Calu3 (cell line): ENCODE results near the gene ZNF217. TPM values are rescaled to one million over a fixed set of nuclear protein-coding genes. Genes with fewer than 3 reads are reported as not detected.
"Not testable (repeated sequence)": the region's sequence is repeated elsewhere in the genome, so short reads cannot be mapped to it uniquely, and the experiment has no call there.

Source experiments
- BruUV-seq: library from RNA; stranded (reverse); fragments of 400-500 nt; replicated peaks from 2 replicates; lab custom pipeline; 2021; lab: Mats Ljungman, UMichigan
- CTCF ChIA-PET: fragments of 300-600 bp; sonication (Branson Sonifier 250); formaldehyde crosslinking; loops from one replicate; lab custom pipeline; 2022; ENCODE audit warnings: antibody characterized with exemption; lab: Charles Lee
- DNase-seq: peaks from one replicate; pipeline ENCODE4 v3.0.0; 2022
- H3K27ac Mint-ChIP-seq: one replicate; pipeline ENCODE4 v1.8.0; 2022; ENCODE audit warnings: mixed read lengths; ENCODE audit not compliant: unreplicated experiment
- H3K27me3 Mint-ChIP-seq: one replicate; pipeline ENCODE4 v1.8.0; 2022; ENCODE audit warnings: mixed read lengths; ENCODE audit not compliant: unreplicated experiment
- H3K36me3 Mint-ChIP-seq: one replicate; pipeline ENCODE4 v1.8.0; 2022; ENCODE audit warnings: mild to moderate bottlenecking, moderate library complexity, mixed read lengths; ENCODE audit not compliant: insufficient read depth, unreplicated experiment
- H3K4me1 Mint-ChIP-seq: one replicate; pipeline ENCODE4 v1.8.0; 2022; ENCODE audit warnings: mild to moderate bottlenecking, low read depth, mixed read lengths; ENCODE audit not compliant: unreplicated experiment
- H3K4me3 Mint-ChIP-seq: one replicate; pipeline ENCODE4 v1.8.0; 2022; ENCODE audit warnings: mild to moderate bottlenecking, low read depth, moderate library complexity, mixed read lengths; ENCODE audit not compliant: unreplicated experiment
- H3K9me3 Mint-ChIP-seq: one replicate; pipeline ENCODE4 v1.8.0; 2022; ENCODE audit warnings: low read depth, mixed read lengths; ENCODE audit not compliant: unreplicated experiment
- CTCF ChIP-seq: fragments of 200-600 bp; IDR thresholded peaks from one replicate; pipeline ENCODE4 v1.8.0; 2022; ENCODE audit warnings: antibody characterized with exemption; ENCODE audit not compliant: unreplicated experiment
- intact Hi-C: fragments of 100-400 bp; cut with micrococcal nuclease; formaldehyde crosslinking; loops from one replicate; pipeline ENCODE4 v1.10.0; 2022; ENCODE audit not compliant: unreplicated experiment
- total RNA-seq: library from RNA; stranded (reverse); gene quantifications from 2 replicates; pipeline ENCODE4 v1.2.3, GENCODE V29; 2022

ZNF217 gene
- total RNA-seq, 1 experiment from 2014 or later, result 87.3 TPM

GRCh38 chr20:53597030-53597482 lies 3.4 kb upstream of the ZNF217 start:
- CTCF ChIA-PET, result interaction anchor here (0.5 to 1.6 kb wide), 9 partner anchors 18 to 699 kb away, joined by 3 to 10 read pairs (median 4); no protein-coding TSS in a partner anchor
- no peaks in the 10 kb centered on the region for H3K9me3 Mint-ChIP-seq
- peaks cover 48% of the 10 kb centered on the region for H3K4me1 Mint-ChIP-seq
- peak overlapping the region; percentile 69 for H3K4me3 Mint-ChIP-seq
- DNase-seq, result no peak
- intact Hi-C loops, result loop anchor here (2.0 to 5.0 kb wide), 4 partner anchors 22 to 140 kb away; no protein-coding TSS in a partner anchor
- BruUV-seq, result TSS peak; percentile 67
- peak overlapping the region; percentile 78 for H3K27ac Mint-ChIP-seq
- H3K27me3 Mint-ChIP-seq, result no peaks in the 10 kb centered on the region
- no peak for TF ChIP-seq CTCF
- peaks cover 54% of the 10 kb centered on the region for H3K36me3 Mint-ChIP-seq

- not testable (repeated sequence) for BruUV-seq, H3K27me3 Mint-ChIP-seq, H3K9me3 Mint-ChIP-seq
- CTCF ChIA-PET, result interaction anchor here (0.5 to 1.6 kb wide), 10 partner anchors 17 to 700 kb away, joined by 3 to 10 read pairs (median 4); no protein-coding TSS in a partner anchor
- H3K36me3 Mint-ChIP-seq, result peaks cover 60% of the 10 kb centered on the region
- peaks cover 52% of the 10 kb centered on the region for H3K4me1 Mint-ChIP-seq
- peak overlapping the region; percentile 69 for H3K4me3 Mint-ChIP-seq
- DNase-seq, result peak; percentile 58
- peak overlapping the region; percentile 78 for H3K27ac Mint-ChIP-seq
- intact Hi-C loops, result loop anchor here (2.0 to 5.0 kb wide), 4 partner anchors 22 to 140 kb away; no protein-coding TSS in a partner anchor
Measured at GRCh38 chr20:53596189-53597001, 2.8 kb upstream of the ZNF217 start.

GRCh38 chr20:53595742-53596141 lies 2.1 kb upstream of the ZNF217 start:
- CTCF ChIA-PET, result interaction anchor here (1.2 to 1.7 kb wide), 5 partner anchors 26 to 321 kb away, joined by 3 to 10 read pairs (median 5); no protein-coding TSS in a partner anchor
- not testable (repeated sequence) for H3K27me3 Mint-ChIP-seq, DNase-seq, H3K9me3 Mint-ChIP-seq, BruUV-seq
- intact Hi-C loops, result loop anchor here (2.0 to 5.0 kb wide), 4 partner anchors 23 to 141 kb away; no protein-coding TSS in a partner anchor
- peak overlapping the region; percentile 69 for H3K4me3 Mint-ChIP-seq
- peak overlapping the region; percentile 78 for H3K27ac Mint-ChIP-seq
- peaks cover 59% of the 10 kb centered on the region for H3K4me1 Mint-ChIP-seq
- peaks cover 67% of the 10 kb centered on the region for H3K36me3 Mint-ChIP-seq

- no peak for DNase-seq
- BruUV-seq, result TSS peak; percentile 79
- Mint-ChIP-seq H3K9me3 (no peaks in the 10 kb centered on the region), H3K27ac (peak overlapping the region; percentile 78), H3K4me3 (peak overlapping the region; percentile 69), H3K36me3 (peaks cover 74% of the 10 kb centered on the region), H3K4me1 (peaks cover 65% of the 10 kb centered on the region), H3K27me3 (no peaks in the 10 kb centered on the region)
- CTCF ChIA-PET, result interaction anchor here (0.6 to 1.8 kb wide), 11 partner anchors 14 to 673 kb away, joined by 3 to 13 read pairs (median 5); no protein-coding TSS in a partner anchor
- intact Hi-C loops, result loop anchor here (5.0 kb wide), 1 partner anchor 82 kb away; no protein-coding TSS in a partner anchor
- no peak for TF ChIP-seq CTCF
Measured at GRCh38 chr20:53595018-53595378, 1.4 kb upstream of the ZNF217 start.
